ENCODE data around the gene SCD5.

Gene SCD5

GRCh38 chr4:82718162-82718940 is 80.2 kb downstream of the SCD5 start:
- no peak for DNase-seq

DNA sequence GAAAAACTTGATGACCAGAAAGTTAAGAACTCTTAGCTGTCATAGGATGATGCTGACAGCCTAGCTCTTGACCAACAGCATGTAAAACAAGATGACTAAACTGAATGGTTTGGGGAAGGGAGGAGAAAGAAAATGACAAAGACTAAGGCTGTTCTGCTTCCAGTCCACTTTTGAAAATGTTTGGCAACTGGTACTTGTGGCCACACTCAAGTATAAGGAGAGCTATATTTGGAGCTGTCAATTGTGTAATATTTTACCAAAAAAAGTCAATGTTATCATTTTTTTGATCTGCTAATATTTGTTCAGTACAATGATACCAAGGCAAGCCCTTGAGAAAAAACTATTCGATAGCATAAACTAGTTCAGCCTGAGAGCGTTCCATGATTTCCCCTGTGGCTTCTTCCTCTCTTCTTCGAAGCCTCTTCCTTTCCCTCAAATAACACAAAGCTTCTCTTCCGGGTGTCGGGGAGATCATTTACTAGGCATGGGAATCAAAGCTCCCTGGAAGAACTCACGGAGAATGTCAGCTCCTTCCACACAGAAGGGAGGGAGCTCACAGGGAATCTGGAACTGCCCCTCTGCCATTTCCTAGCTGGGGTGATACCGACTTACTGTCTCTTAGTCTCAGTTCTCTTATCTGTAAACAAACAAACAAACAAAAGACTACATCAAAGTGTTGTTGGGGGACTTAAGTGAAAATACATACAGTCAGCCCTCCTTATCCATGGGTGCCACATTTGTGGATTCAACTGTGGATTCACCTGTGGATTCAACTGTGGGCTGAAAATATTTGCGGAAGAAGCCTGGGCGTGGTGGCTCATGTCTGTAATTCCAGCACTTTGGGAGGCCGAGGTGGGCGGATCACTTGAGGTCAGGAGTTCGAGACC is 82.6 kb downstream of the SCD5 start:
- no peak for DNase-seq

DNA sequence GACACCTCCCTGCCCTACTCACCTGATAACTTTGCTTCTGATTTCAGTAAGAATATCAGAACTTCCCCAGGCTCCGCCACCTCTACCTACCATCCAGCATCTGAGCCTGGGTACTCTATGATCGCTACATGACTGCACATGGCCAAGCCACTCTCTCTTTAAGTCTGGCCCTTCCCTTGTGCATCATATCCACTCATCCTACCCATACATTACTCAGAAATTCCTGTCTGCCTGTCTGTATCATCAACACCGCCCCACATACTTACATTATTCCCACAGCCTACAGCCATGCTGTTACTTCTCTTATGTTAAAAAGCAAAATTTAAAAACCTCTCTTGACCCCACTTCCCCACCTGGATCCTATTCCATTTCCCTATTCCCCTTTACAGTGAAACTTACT is 84.7 kb downstream of the SCD5 start:
- DNase-seq, result no peak

- DNase-seq, result no peak
Observed at GRCh38 chr4:82712561-82712960, 86.0 kb downstream of the SCD5 start.

GRCh38 chr4:82711158-82711785 is 87.3 kb downstream of the SCD5 start:
- no peak for DNase-seq

DNA sequence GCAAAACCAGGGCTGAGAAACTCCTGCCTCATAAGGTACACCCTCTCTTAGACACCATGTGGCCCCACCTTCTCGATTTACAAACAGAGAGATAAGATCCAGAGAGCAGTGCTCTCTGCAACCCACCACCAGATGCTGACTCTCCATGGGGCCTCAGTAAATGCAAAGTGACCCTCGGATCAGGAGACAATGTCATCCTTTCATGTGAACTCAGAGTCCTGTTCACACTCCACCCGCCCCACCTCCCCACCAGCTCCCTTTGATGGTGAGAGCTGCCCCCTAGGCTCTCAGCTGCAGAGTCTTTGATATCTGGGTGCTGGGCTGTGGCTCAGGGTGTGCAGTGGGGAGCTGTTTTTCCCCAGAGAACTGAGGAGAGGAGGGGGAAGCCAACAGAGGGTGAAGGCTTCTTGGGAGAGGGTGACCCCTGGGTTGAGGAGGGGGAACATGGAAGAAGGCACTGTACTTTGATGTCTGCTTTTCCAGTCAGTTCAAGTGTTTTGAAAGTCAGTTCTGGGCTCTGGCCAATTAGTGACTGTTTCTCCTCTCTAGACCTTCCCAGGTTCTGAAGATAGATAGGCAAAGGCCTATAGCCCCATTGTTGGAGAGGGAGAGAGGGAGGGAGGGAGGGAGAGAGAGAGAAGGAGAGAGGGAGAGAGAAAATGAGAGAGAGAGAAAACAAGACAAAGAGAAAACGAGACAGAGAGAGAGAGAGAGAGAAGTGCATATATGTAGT is 88.2 kb downstream of the SCD5 start:
- no peak for DNase-seq

DNA sequence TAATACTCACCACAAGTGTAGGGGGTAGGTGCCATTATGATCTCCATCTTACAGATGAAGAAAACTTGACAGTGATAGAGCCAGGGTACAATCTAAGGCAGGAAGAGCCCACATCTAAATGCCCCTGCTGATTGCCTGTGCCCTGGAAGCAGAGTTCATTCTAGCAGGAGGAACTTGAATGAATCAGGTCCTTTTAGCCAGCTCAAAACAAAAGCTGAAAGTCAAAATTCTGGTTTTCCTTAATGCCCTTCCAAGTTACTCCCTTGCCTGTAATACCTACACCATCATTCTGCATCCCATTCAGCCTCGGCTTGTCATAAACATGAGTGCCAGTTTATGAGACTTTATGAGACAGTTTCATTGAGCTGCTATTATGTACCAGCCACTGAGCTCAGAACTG is 89.6 kb downstream of the SCD5 start:
- DNase-seq, result no peak

- DNase-seq, result no peak
Observed at GRCh38 chr4:82706349-82707000, 92.1 kb downstream of the SCD5 start.

GRCh38 chr4:82705928-82706300 is 92.7 kb downstream of the SCD5 start:
- no peak for DNase-seq

GRCh38 chr4:82705169-82705927 is 93.2 kb downstream of the SCD5 start:
- DNase-seq, result no peak

DNA sequence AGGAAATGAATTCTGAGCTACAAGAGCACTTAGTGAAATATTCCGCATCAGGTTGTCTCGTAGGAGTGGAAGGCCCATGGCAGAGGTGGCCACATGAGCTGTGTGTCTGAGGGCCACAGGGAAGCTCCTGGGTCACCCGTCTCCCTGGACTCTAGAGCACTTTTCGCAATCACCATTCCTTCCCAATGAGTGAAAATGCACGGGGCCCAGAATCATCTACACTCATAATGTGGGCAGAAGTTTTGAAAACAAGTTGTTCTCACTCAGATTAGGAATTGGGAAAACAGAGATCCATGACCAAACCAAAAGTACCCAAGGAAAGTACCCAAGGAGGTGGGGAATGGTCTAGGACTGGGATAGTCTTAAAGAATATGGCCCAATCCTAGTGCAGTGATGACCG is 94.4 kb downstream of the SCD5 start:
- DNase-seq, result no peak

- DNase-seq, result no peak
Observed at GRCh38 chr4:82698412-82698811, 100.2 kb downstream of the SCD5 start.

DNA sequence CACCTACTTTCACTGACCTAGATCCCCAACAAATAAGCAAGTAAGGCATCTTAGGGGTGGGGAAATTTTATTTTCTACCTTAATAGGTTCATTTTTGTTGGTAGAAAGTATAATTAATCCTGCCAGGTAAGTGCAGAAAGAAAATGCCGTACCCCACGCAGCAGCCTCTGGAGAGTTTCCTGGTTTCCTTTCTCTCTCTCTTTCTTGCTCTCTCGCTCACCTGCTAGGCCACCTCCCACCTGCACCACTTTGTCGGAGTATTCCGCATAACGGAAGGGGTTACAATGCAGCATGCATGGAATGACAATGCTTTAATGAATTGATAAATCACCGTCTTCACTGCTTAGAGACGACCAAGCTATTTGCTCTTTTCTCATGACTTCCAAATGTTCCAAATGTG is 101.0 kb downstream of the SCD5 start:
- DNase-seq, result no peak

GRCh38 chr4:82696117-82696860 is 102.3 kb downstream of the SCD5 start:
- DNase-seq, result no peak

DNA sequence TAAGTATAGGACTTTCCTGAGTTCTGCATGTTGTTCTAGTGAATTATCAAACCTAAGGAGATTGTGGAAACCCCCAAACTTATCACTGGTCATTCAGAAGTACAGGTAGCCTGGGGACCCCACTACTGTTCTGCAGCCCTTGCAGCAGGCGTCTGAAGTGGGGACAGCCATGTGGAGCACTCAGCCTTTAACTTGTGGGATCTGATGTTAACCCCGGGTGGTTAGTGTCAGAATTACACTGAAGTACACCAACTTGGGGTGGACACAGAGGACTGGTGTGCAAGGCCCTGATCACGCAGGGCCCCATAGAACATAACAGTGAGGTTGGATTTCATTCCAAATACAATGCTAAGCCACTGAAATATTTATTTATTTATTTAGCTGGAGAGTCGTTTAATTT is 103.7 kb downstream of the SCD5 start:
- DNase-seq, result no peak

- no peak for DNase-seq
Observed at GRCh38 chr4:82694046-82694445, 104.5 kb downstream of the SCD5 start.

DNA sequence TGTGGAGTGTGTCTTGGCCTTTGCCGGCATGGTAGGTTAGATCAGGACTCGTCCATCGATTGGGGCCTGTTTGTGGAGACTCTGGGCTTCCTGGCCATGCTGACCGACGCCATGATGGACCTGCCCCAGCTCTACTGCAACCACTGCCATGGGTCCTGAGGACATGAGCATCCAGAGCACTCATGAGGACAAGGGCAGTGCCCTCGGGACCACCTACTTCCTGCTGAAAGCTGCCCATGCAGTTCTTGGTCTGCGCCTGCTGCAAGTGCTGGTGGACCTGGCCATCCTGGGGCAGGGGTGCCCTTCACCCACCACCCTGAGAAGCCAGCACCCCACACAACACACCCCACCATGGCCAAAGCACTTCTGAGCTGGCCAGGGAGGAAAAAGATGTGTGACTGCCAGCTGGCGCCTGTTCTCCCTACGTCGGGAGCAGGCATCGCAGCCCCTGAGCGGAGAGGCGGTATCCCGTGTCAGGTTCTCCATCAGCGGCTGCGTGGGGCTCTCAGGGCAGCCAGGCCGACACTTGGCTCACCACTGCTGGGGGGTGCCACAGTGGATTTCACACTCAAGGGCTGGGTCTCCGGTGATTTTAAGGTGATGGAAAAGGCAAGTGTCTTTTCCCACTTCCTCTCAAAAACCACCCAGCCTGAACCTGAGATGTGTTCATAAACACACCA is 106.4 kb downstream of the SCD5 start:
- DNase-seq, result no peak

DNA sequence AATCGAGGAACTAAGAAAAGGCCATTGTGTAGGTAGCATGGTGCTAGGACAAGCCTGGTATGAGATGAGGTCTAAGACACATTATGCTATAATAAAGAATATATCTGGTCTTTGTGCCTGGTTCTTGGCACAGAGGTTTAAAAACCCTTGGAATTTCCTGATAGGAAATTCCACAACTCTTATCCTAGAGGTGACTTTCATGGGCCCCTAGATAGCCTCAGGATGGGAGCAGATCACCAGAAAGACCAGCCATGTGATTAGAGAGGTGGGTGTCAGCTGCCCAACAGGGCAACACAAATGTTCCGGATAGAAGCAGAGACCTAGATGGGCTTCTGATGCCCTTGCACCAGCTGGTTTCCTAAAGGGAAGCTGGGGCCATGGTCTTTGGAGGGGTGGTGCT is 107.2 kb downstream of the SCD5 start:
- DNase-seq, result no peak

GRCh38 chr4:82688091-82688795 is 110.4 kb downstream of the SCD5 start:
- DNase-seq, result no peak

- no peak for DNase-seq
Observed at GRCh38 chr4:82687531-82687930, 111.1 kb downstream of the SCD5 start.
